HG03280 (cell line): ENCODE measurements around the gene KLHL7.
"Not testable (repeated sequence)": the region's sequence is repeated elsewhere in the genome, so short reads cannot be mapped to it uniquely, and the experiment has no call there.

Experiments
- ATAC-seq: cut with Tn5 transposase; IDR thresholded peaks from one replicate; pipeline ENCODE4 v1.9.1; 2021; ENCODE audit warnings: mild to moderate bottlenecking, moderate library complexity; ENCODE audit not compliant: unreplicated experiment

The KLHL7 gene

GRCh38 chr7:23212395-23212794, 106.8 kb downstream of the KLHL7 start:
- no peak for ATAC-seq

DNA sequence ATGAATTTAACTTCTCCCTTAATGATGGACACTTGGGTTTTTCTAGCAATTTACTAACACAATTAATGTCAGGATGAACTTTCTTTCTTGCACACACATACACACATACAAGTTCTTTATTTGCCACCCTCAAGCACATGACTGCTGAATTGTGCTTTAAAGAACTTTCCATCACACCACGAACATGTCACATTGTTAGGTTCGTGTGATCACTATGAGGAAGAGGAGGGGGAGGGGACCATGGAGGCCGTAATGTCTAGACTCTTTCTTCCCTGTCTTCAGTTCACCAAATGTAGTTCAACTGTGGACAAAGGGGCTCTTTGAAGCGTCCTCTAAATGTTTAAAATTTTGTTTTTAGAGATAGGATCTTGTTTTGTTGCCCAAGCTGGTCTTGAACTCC, 107.3 kb downstream of the KLHL7 start:
- ATAC-seq: no peak

GRCh38 chr7:23213755-23214154, 108.2 kb downstream of the KLHL7 start:
- ATAC-seq: no peak

DNA sequence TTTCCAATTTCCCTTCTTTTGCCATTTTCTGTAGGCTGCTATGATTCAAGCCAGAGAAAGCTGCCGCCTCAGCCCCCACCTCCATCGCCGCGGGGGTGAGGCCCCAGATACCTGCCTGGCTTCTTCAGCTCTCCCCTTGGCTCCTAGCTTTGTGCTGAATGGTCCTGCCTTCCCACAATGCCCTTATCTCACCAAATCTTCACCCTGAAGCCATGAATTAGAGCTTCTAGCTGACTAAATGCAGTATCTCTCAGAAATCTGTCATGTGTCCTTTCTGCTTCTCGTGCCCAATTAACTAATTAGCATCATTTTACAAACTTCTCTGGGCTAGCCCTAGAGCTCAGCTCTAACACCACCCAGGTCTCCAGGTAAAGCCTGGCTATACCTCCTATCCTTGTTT, 108.8 kb downstream of the KLHL7 start:
- no peak for ATAC-seq

GRCh38 chr7:23214938-23215337, 109.4 kb downstream of the KLHL7 start:
- no peak for ATAC-seq

DNA sequence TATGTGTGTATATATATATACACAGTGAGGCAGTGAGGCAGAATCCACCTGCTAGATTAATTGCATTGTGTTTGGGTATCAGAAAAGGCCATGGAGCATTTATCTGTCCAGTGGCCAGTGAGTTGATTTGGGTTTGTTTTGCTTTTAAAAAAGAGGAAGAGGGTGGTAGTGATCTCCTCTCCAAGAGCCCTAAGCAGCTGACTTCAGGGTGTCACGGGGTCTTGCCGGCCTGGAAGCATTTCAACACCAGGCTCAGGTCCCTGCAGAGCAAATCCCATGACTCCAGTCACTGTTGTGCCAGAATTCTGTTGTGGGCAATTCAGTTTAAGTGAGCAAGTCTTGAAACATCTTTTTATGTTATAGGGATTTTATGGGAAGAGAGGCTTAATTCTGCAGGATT, 110.4 kb downstream of the KLHL7 start:
- ATAC-seq: no peak

DNA sequence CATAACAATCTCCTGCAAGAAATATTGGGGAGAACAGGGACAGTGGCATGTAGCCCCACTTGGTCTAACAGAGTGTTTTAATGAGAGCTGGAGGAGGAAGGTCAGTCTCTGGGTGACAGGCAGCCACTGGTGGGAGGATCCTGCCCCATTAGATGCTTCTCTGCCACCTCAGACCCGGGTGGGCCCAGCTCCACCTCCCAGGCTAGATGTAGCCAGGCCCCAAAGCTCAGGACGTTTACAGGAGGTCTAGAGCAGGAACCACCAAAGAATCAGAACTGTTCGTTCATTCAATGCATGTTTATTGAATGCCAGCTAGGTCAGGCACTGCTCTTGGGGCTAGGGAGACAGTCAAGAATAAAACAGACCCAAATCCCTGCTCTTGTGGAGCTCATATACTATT, 112.6 kb downstream of the KLHL7 start:
- ATAC-seq: no peak

DNA sequence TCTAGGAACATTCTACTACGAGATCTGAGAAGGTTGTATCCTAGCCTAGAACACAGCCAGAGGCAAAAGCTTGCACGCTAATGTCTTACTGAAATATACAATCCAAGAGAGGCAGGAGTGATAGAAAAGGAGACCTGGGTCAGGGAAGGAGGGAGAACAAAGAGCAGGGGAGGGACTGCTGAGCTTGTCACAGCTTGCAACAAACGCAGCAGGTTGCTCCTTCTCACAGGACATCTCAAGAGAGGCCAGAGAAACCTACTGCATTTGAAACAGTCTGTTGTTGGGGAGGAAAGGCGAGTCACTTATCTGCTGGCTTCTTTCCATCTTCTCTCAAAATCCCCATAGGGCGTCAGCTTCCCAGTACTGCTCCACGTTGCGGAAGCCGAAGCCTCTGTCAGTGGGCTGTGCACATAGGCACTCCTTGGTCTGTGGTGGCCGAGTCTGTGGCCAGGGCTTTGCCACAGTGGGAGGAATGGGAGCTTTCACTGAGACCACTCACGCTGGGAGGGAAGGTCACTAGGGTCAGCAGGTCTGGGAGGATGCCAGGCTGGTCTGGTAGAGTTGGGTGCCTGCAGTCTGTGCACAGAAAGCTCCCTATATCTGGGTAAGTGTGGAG, 115.2 kb downstream of the KLHL7 start:
- ATAC-seq: no peak

GRCh38 chr7:23222439-23223030, 117.0 kb downstream of the KLHL7 start:
- ATAC-seq: no peak

DNA sequence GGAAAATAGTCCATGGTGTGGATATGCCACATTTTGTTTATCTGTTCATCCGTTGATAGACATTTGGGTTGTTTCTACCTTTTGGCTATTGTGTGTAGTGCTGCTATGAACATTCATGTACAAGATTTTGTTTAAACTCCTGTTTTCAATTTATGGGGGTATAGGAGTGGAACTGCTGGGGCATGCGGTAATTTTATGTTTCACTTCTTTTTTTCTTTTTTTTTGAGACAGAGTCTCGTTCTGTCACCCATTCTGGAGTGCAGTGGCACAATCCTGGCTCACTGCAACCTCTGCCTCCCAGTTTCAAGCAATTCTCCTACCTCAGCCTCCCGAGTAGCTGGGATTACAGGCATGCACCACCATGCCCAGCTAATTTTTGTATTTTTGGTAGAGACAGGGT, 118.8 kb downstream of the KLHL7 start:
- not testable (repeated sequence) for ATAC-seq

- ATAC-seq: no peak
These were observed 121.4 kb downstream of the KLHL7 start for GRCh38 chr7:23226844-23227450.
